ENCODE measurements around the gene METTL2A.
A peak's percentile ranks its signal among the peaks of the same experiment; 100 is the strongest.
"Not testable (repeated sequence)": the region's sequence is repeated elsewhere in the genome, so short reads cannot be mapped to it uniquely, and the experiment has no call there.

Gene METTL2A

GRCh38 chr17:62478424-62478879 lies 54.8 kb downstream of the METTL2A start, which contains the start of gene TLK2:
Gene TLK2, plus strand, starts transcription at chr17:62478825. Its CDS starts 2,301 bp downstream, at chr17:62481126.
- Histone ChIP-seq H3K27ac (peak within 1 kb of the TSS; percentile 80), H3K27me3 (ENCODE audit: insufficient read depth, low read depth) (no peaks in the 10 kb centered on the region), H3K79me2 (ENCODE audit: insufficient read depth, low read depth) (peaks cover 46% of the 10 kb centered on the region), H3K4me3 (IDR thresholded peaks at IDR 0.05; ENCODE audit: insufficient read depth, low read depth, low read length) (no peak within 1 kb of the TSS), H3K36me3 (ENCODE audit: insufficient read depth) (no peaks in the 10 kb centered on the region; the same call in 1 of the 2 replicates), H3K4me1 (ENCODE audit: low read depth, poor library complexity, severe bottlenecking) (peaks cover 40% of the 10 kb centered on the region), H2AFZ (ENCODE audit: low read depth) (peak within 1 kb of the TSS; percentile 66), H3K4me2 (peak within 1 kb of the TSS; percentile 92), H3K9ac (peak within 1 kb of the TSS; percentile 91), H4K20me1 (ENCODE audit: insufficient read depth) (no peaks in the 10 kb centered on the region)
- no peak for TF ChIP-seq CTCF (conservative IDR thresholded peaks at IDR 0.05; ENCODE audit: low read depth, low read length)

GRCh38 chr17:62478880-62479638 lies 55.4 kb downstream of the METTL2A start:
- peak overlapping the region; percentile 91 for H3K9ac ChIP-seq
- H2AFZ ChIP-seq (ENCODE audit: low read depth) = peak overlapping the region; percentile 21; the same call in 1 of the 2 replicates
- H4K20me1 ChIP-seq (ENCODE audit: insufficient read depth); H3K4me3 ChIP-seq (IDR thresholded peaks at IDR 0.05; ENCODE audit: insufficient read depth, low read depth, low read length); H3K36me3 ChIP-seq (ENCODE audit: insufficient read depth); H3K27me3 ChIP-seq (ENCODE audit: insufficient read depth, low read depth): not testable (repeated sequence)
- peaks cover 34% of the 10 kb centered on the region for H3K4me1 ChIP-seq (ENCODE audit: low read depth, poor library complexity, severe bottlenecking)
- peaks cover 52% of the 10 kb centered on the region for H3K79me2 ChIP-seq (ENCODE audit: insufficient read depth, low read depth)
- H3K27ac ChIP-seq = peak overlapping the region; percentile 80
- peak overlapping the region; percentile 92; the same call in 1 of the 2 replicates for H3K4me2 ChIP-seq

GRCh38 chr17:62479639-62480258 lies 56.1 kb downstream of the METTL2A start:
- H3K27ac ChIP-seq = peak overlapping the region; percentile 80
- not testable (repeated sequence) for H3K4me3 ChIP-seq (IDR thresholded peaks at IDR 0.05; ENCODE audit: insufficient read depth, low read depth, low read length); H3K27me3 ChIP-seq (ENCODE audit: insufficient read depth, low read depth); H4K20me1 ChIP-seq (ENCODE audit: insufficient read depth); H3K36me3 ChIP-seq (ENCODE audit: insufficient read depth)
- peak overlapping the region; percentile 92 for H3K4me2 ChIP-seq
- peaks cover 59% of the 10 kb centered on the region for H3K79me2 ChIP-seq (ENCODE audit: insufficient read depth, low read depth)
- H2AFZ ChIP-seq (ENCODE audit: low read depth) = peak overlapping the region; percentile 21
- peak overlapping the region; percentile 91 for H3K9ac ChIP-seq
- peaks cover 33% of the 10 kb centered on the region for H3K4me1 ChIP-seq (ENCODE audit: low read depth, poor library complexity, severe bottlenecking)

GRCh38 chr17:62482553-62482952 lies 58.9 kb downstream of the METTL2A start:
- not testable (repeated sequence) for H3K4me2 ChIP-seq; H3K9ac ChIP-seq; H4K20me1 ChIP-seq (ENCODE audit: insufficient read depth); H3K27me3 ChIP-seq (ENCODE audit: insufficient read depth, low read depth); H3K4me3 ChIP-seq (IDR thresholded peaks at IDR 0.05; ENCODE audit: insufficient read depth, low read depth, low read length); H3K36me3 ChIP-seq (ENCODE audit: insufficient read depth); H3K27ac ChIP-seq; H2AFZ ChIP-seq (ENCODE audit: low read depth)
- Histone ChIP-seq H3K4me1 (ENCODE audit: low read depth, poor library complexity, severe bottlenecking) (peaks cover 37% of the 10 kb centered on the region), H3K79me2 (ENCODE audit: insufficient read depth, low read depth) (peaks cover 78% of the 10 kb centered on the region)

- H3K79me2 ChIP-seq (ENCODE audit: insufficient read depth, low read depth) = peaks cover 96% of the 10 kb centered on the region
- H3K27ac ChIP-seq; H3K36me3 ChIP-seq (ENCODE audit: insufficient read depth); H2AFZ ChIP-seq (ENCODE audit: low read depth); H3K9ac ChIP-seq; H3K27me3 ChIP-seq (ENCODE audit: insufficient read depth, low read depth); H3K4me3 ChIP-seq (IDR thresholded peaks at IDR 0.05; ENCODE audit: insufficient read depth, low read depth, low read length); H3K4me2 ChIP-seq; H3K4me1 ChIP-seq (ENCODE audit: low read depth, poor library complexity, severe bottlenecking); H4K20me1 ChIP-seq (ENCODE audit: insufficient read depth): not testable (repeated sequence)
Measured at GRCh38 chr17:62490990-62491389, 67.3 kb downstream of the METTL2A start.

GRCh38 chr17:62493049-62493655 lies 69.5 kb downstream of the METTL2A start:
- not testable (repeated sequence) for H3K27ac ChIP-seq; H2AFZ ChIP-seq (ENCODE audit: low read depth); H3K4me1 ChIP-seq (ENCODE audit: low read depth, poor library complexity, severe bottlenecking); H3K27me3 ChIP-seq (ENCODE audit: insufficient read depth, low read depth); H4K20me1 ChIP-seq (ENCODE audit: insufficient read depth); H3K4me2 ChIP-seq; H3K4me3 ChIP-seq (IDR thresholded peaks at IDR 0.05; ENCODE audit: insufficient read depth, low read depth, low read length); H3K36me3 ChIP-seq (ENCODE audit: insufficient read depth); H3K9ac ChIP-seq
- peaks cover 97% of the 10 kb centered on the region for H3K79me2 ChIP-seq (ENCODE audit: insufficient read depth, low read depth)

- not testable (repeated sequence) for H3K27ac ChIP-seq; H3K4me1 ChIP-seq (ENCODE audit: low read depth, poor library complexity, severe bottlenecking); H3K4me3 ChIP-seq (IDR thresholded peaks at IDR 0.05; ENCODE audit: insufficient read depth, low read depth, low read length); H4K20me1 ChIP-seq (ENCODE audit: insufficient read depth); H2AFZ ChIP-seq (ENCODE audit: low read depth); H3K4me2 ChIP-seq; H3K9ac ChIP-seq; H3K36me3 ChIP-seq (ENCODE audit: insufficient read depth); H3K27me3 ChIP-seq (ENCODE audit: insufficient read depth, low read depth)
- H3K79me2 ChIP-seq (ENCODE audit: insufficient read depth, low read depth) = peaks cover 97% of the 10 kb centered on the region
Measured at GRCh38 chr17:62494073-62494472, 70.4 kb downstream of the METTL2A start.

- not testable (repeated sequence) for H3K4me3 ChIP-seq (IDR thresholded peaks at IDR 0.05; ENCODE audit: insufficient read depth, low read depth, low read length); H4K20me1 ChIP-seq (ENCODE audit: insufficient read depth); H3K36me3 ChIP-seq (ENCODE audit: insufficient read depth); H3K27ac ChIP-seq; H3K4me2 ChIP-seq; H2AFZ ChIP-seq (ENCODE audit: low read depth); H3K4me1 ChIP-seq (ENCODE audit: low read depth, poor library complexity, severe bottlenecking); H3K9ac ChIP-seq; H3K27me3 ChIP-seq (ENCODE audit: insufficient read depth, low read depth)
- peaks cover 85% of the 10 kb centered on the region for H3K79me2 ChIP-seq (ENCODE audit: insufficient read depth, low read depth)
Measured at GRCh38 chr17:62496344-62496743, 72.6 kb downstream of the METTL2A start.

- peaks cover 80% of the 10 kb centered on the region for H3K79me2 ChIP-seq (ENCODE audit: insufficient read depth, low read depth)
- not testable (repeated sequence) for H3K4me1 ChIP-seq (ENCODE audit: low read depth, poor library complexity, severe bottlenecking); H4K20me1 ChIP-seq (ENCODE audit: insufficient read depth); H3K9ac ChIP-seq; H3K36me3 ChIP-seq (ENCODE audit: insufficient read depth); H3K27ac ChIP-seq; H2AFZ ChIP-seq (ENCODE audit: low read depth); H3K4me3 ChIP-seq (IDR thresholded peaks at IDR 0.05; ENCODE audit: insufficient read depth, low read depth, low read length); H3K27me3 ChIP-seq (ENCODE audit: insufficient read depth, low read depth); H3K4me2 ChIP-seq
Measured at GRCh38 chr17:62498796-62499195, 75.1 kb downstream of the METTL2A start.
